ENCODE measurements around the gene TBX4.

Gene TBX4

DNA sequence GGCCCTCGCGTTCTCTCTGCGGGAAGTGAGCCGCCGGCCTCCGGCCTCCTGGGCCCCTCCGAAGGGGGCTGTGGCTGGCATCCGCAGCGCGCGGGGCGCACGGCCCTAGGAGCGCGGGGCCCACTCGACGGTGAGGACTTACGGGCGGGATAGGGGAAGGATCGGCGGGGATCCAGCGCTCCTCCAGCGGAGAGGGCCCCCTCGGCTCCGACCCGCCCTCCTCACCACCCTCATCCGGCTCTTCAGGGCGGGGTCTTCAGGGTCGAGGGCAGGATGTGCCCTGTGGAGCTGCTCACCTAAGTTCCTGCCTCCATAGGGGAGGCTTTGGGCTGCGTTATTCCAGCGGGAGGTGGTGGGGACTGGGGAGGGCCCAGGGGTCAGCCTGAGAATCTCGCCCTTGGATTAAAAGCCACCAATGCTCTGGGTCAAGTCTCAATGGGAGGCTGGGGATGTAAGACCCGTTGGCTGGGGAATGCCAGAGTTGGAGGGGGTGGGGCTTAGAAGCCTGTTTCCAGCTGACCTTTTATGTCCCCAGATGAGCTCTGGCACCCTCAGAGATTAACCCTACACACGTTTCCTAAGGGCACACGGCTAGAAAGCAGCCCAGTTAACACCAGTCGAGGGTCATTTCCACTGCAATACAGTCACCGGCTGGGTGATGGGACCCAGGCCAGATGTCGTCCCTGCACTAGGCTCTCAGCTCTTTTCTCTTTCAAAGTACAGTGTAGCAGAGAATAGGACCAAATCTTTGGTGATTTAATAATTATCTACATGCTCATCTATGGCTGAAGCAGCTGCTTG, 39.2 kb upstream of the TBX4 start:
- no peak for DNase-seq (ENCODE audit: low read depth)

DNA sequence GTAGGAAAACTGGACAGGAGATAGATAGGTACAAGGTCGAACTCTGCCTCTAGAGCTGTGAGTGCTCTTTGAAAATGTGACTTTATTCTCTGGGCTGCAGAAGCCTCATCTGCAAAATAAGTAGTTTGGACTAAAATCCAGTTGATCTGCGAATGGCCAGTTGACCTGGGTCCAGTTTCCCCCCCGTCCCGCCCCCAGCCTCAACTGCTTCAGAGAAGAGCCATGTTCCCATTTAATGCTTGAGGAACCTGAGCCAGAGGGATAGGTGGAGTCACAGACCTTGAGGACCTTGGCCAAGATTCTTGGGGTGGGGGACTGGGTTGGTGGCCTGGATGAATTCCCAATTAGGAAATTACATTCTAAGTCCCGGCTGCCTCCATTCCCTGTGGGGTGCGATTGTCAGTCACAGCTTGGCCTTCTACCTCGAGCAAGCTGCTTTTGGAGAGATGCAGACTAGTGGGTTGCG, 38.5 kb upstream of the TBX4 start:
- no peak for DNase-seq (ENCODE audit: low read depth)

DNA sequence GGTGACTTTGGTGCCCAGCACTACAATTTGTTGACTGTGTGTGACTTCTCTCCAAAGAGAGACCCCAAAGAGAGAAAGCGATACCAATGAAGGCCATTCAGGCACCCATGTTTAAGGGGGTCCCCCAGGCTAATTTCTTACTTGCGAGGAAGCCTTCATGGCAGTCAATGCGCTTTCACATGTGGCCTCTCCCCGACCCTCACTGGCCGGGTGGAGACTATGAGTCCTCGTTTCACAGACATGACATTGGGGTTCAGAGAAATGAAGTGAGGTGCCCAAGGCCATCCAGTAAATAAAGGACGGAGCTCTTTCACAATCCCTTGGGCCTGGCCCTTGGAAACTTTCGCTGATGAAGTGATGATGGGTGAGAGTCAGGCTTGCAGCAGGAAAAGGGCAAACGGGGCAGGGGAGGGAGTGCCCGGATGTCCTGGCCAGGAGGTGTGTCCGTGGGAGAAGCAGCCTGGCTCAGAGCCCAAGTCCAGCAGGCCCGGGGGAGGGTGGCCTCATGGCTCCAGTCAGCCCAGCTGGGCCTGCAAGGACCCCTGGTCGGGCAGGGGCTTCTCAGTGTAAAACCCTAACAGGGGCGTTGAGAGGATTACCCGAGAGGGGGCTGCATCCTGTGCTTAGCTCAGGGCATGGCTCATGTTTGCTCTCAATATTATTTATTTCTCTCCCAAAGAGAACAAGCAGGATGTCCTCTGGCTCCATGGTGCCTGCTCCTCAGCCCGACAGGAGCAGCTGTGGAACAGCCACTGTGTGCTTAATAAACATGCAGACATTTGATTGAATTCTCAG, 37.9 kb upstream of the TBX4 start:
- no peak for DNase-seq (ENCODE audit: low read depth)

DNA sequence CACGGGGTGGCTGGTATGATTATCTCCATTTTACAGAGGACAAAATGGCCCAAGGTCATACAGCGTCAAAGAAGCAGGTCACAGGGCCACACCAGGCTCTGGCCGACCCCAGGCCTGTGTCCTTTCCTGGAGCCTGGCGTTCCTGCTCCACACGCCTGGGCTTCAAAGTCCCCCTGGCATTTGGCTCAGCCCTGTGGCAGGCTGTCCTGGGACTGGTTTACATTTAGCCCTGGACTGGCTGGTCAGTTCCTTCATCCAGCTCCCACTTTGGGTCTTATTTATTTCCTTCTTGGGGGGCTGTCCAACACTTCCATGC, 37.3 kb upstream of the TBX4 start:
- DNase-seq (ENCODE audit: low read depth) = no peak

DNA sequence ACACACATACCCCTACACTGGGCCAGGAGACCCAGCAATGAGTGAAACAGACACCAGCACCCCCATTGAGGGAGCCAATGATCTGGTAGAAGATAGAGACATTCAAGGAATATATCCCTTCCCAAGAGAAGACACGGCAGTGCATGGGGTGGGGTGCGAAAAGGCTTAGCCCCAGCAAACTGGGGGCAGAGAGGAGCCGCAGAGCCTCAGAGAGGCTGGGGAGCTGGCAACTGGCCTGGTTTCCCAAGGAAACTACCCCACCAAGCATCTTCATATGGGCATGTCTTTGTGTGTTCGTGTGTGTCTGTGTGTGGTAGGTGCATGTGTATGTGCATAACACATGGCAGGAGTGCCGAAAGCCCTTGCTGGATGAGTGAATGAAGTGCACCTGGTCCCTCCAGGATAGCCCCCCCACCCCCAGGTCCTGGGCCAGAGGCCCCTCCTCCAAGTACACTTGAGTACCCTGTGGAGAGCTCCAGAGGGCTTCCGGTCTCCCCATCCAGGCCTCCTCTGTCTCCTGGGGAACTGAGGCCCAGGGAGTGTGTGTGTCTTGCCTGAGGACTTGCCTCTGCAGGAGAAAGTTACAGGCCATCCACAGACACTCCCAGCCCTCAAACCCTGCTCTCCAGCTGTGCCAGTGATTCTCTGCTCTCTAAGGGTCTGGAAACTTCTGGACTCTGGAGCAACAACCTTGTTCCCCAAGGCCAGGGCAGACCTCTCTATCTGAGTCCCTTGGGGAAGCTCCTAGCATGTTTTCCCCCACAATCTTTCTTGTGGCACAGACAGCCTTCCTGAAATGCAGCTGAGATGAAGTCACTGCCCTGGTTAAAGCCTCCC, 36.6 kb upstream of the TBX4 start:
- no peak for DNase-seq (ENCODE audit: low read depth)

DNA sequence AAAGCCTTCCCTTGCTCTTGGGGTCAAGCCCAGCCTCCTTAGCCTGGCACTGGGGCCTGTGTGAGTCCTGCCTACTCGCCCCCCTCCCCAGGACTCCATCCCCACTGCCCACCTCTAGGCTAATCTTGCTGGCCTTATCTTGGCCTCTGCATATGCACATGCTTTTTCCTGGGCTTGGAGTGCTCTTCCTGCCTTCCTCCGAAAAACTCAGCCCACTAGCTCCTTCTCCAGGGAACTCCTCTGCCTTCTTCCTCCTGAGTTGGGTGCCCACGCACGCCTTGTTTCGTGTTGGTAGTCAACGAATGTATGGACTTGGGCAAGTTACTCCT, 36.0 kb upstream of the TBX4 start:
- DNase-seq (ENCODE audit: low read depth) = no peak

DNA sequence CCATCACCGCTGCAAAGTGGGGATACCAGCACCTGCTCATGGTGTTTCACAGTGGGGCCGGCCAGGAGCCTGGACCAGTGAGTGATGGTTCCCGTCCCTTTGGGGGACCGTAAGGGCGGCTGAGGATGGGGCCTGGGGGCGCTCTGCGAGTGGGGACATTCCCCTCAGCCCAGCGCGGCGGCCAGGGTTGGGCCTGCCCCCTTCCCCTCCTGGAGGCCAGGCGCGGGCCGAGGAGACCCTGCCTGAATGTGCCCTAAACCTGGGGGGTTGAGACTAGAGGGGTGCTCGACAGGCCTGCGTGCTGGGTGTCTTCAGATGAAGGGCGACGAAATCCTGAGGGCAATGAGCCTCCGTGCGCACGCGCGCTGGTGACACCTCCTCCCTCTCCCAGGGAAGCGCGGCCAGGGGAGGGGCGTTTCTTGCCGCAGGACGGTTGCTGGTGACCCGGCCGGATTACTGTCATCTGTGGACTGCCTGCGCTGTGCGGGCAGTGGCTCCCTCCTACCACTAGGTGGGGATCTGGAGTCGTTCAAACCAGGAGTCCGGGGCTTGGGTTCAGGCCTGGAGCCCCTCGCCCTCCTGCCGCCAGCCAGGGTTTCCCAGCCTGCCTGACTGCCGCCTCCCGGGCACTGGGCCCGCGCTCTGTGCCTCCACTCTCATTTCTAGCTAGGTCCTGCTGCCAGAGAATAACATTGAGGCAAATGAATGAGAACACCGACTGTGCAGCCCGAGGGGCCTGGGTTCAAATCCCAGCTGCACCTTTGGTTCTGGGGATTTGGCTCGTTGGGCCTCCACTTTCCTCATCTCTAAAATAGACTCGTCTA, 35.5 kb upstream of the TBX4 start:
- no peak for DNase-seq (ENCODE audit: low read depth)

DNA sequence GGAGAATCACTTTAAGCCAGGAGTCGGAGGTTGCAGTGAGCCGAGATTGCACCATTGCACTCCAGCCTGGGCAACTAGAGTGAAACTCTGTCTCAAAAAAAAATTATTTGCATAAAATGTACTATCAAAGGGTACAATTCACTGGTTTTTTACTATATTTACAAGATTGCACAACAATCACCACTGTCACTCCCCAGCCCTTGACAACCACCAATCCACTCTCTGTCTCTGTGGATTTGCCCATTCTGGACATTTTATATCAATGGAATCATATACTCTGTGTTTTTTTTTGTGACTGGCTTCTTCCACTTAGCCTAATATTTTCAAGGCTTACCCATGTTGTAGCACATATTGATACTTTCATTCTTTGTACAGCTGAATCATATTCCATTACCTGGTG, 33.8 kb upstream of the TBX4 start:
- no peak for DNase-seq (ENCODE audit: low read depth)

DNA sequence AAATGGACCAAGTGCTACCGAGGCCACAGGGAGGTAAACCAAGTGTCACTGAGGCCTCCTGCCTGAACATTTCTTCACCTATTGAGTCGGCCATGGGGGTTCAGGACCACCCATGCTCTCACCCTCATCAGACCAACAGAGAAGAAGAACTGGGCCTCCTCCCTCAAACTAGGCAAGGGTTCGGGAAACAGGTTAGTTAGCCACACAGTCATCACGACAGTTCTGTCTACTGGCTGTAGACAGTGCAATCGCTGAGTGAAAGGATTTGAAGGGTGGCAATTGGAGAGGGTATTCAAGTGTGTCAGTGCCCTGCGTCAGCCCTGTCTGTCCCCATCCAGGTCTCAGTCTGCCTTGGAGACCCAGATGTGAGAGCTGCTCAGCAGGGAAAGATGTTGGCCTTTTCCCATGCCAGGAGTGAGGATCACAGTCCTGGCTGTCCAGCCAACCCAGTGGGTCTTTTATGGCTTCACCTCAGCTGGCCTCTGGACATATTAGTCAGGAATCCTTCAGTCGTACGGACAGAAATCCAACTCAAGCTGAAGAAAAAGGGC, 32.7 kb upstream of the TBX4 start:
- no peak for DNase-seq (ENCODE audit: low read depth)

DNA sequence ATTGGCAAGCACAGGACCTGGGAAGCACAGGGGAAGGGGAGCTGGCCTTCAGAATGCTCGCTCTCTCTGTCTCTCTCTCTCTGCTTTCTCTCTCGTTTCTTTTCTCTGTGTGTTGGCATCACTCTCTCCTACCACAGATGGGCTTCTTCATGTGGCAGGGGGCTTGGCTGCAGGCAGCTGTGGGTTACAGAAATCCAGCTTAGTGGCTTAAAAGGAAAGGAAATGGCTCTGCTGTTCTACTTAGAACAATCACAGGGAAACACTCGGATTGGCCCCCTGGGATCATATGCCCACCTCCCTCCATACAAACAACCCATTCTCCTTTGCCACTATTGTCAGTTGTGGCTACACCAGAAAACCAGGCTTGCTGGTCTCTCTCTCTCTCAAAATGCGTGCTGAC, 32.2 kb upstream of the TBX4 start:
- DNase-seq (ENCODE audit: low read depth) = no peak

DNA sequence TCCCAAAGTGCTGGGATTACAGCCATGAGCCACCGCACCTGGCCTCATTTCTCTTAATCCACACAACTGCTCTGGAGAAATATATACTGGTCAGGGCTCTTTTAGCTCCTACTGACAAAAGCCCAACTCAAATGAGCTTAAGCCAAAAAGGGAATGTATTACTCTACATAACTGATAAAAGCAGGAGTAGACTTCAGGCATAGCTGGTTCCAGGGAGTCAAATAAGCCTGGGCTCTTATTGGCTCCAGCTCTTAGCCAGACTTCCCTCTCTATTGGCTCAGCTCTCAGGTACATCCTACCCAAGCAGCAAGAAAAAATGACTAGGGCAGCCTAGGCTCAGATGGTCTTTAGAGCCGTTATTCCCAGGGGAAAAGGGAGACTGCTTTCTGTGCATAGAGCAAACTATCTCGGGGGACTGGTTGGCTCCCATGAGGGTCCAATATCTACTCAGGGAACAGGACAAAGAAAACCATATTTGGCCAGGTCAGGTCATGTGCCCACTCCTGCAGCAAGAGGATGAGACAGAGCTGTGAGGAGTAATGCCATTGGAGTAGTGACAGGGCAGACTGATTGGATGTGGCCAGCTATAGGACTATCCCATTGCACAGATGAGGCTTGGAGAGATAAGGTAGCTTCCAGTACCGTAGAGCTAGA, 31.4 kb upstream of the TBX4 start:
- no peak for DNase-seq (ENCODE audit: low read depth)

DNA sequence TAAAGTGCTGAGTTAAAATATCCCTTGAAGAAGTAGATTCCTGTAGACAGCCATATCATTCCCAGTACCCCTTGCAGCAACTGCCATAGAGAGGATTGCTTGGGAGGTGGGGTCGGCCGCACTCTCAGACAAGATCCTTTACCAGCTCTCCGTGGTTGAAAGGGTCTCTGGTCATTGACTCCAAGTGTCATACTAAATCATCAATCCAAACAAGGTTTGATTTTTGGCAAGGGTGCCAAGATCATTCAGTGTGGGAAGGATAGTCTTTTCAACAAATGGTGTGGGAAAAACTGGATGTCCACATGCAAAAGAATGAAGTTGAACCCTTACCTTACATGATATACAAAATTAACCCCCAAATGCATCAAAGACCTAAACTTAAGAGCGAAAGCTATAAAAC, 30.8 kb upstream of the TBX4 start:
- DNase-seq (ENCODE audit: low read depth) = no peak

DNA sequence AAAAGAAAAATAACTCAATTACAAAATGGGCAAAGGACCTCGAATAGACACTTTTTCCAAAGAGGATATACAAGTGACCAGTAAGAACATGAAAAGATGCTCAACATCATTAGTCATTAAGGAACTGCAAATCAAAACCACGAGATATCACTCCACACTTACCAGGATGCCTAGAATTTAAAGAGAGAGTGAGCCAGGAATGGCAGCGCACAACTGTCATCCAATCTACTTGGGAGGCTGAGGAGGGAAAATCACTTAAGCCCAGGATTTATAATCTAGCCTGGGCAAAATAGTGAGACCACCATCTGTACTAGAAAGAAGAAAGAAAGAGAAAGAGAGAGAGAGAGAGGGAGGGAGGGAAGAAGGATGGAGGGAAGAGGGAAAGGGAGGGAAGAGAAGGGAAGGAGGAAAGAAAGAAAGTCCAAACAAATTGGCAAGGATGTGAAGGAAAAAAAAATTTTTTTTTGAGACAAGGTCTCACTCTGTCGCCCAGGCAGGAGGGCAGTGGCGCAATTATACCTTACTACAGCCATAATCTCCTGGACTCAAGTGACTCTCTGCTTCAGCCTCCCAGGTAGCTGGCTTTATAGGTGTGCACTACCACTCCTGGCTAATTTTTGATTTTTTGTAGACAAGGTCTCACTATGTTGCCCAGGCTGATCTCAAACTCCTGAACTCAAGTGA, 30.0 kb upstream of the TBX4 start:
- DNase-seq (ENCODE audit: low read depth) = no peak

DNA sequence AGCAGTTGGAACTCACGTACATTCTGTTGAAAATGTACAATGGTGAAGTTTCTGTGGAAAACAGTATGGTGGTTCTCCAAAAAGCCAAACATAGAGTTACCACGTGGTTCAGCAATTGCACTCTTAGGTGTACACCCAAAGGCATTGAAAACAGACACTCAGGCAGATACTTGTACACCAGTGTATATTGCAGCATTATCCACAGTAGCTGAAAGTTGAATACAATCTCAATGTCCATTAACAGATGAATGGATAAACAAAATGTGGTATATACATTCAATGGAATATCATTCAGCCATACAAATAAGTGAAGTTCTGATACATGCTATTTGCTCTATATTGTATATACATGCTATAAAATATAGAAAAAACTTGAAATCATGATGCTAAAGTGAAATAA, 29.4 kb upstream of the TBX4 start:
- DNase-seq (ENCODE audit: low read depth) = no peak

DNA sequence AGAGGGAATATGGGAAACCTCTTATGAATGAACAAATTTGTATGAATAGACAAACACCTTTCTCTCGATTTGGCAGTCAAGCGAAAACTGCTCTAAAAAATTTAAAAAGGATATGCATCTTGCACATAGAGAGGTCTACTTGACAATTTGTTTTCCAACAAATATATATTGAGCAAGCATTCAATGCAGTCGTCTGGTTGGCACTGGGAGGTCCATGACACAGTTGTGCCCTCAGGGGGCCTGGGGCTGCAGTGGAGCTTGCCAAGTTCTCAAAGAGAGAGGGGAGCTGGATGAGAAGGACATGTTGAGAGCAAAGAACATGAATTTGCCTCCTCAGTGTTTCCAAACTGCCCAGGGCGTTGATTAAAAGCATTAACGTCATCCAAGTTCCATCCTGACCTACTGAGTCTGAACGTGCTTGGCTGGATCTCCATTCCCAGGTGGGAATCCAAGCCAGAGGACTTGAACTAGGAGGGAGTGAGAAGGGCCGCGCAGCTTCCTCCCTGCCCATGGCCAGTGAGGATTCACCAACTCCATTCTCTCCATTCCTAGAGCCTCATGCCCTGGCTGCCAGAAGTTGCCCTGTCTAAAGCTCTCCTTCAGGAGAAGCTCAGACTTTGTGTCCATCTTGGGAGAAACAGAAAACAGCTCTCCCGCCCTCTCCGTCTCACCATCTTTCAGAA, 28.1 kb upstream of the TBX4 start:
- no peak for DNase-seq (ENCODE audit: low read depth)

DNA sequence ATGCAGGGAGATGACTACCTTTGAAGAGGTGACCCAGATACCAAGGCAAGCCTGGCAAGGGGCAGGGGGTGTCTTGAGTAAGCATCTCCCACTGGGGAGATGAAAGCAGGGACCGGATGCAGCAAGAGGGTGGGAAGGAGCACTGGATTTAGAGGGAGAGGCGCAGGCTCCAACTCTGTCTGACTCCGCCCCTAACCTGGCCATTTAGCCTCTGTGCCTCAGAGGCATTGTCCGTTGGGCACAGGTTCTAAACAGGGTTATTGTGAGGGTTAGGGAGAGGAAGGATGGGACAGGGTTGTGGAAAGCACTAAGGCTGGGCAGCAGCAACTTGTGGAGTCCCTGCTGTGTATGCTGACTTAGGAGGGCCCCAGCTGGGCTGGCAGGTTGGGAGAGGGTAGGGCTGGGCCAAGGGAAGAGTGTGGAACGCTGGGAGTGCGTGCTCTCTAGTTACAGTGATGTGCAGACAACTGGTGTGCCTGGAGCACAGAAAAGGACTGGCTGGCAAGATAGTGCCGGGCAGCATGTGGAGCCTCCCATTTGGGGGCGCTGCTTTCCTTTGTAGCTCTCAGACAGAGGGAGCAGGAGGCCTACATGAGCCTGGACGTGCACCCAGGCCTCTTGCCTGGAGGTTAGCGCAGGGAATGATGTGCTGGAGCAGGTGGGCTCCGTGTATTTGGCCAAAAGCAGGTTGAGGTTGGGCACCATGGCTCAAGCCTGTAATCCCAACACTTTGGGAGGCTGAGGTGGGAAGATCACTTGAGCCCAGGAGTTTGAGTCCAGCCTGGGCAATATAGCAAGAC, 26.3 kb upstream of the TBX4 start:
- DNase-seq (ENCODE audit: low read depth) = no peak

DNA sequence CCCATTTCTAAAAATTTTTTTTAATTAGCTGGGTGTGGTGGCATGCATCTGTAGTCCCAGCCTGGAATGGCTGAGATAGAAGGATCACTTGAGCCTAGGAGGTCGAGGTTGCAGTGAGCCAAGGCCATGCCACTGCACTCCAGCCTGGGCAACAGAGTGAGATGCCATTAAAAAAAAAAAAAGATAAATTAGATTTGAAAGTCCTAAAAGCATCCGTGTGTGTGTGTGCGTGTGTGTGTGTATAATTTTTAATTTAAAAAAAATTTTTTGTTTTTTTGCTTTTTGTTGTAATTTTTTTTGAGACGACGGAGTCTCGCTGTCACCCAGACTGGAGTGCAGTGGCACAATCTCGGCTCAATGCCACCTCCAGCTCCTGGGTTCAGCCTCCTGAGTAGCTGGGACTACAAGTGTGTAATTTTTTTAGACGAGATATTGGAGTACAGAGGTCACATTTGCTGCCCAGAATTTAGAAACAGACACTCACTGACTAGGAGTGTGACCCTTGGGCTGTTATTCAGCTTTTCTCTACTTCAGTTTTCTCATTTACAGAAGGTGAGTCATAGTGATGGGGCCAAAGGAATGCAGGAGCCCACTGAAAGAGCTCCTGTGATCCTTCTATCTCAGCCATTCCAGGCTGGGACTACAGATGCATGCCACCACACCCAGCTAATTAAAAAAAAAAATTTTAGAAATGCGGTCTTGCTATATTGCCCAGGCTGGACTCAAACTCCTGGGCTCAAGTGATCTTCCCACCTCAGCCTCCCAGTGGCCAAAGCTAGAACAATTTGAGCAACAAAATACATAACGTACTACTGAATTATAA, 25.5 kb upstream of the TBX4 start:
- DNase-seq (ENCODE audit: low read depth) = no peak

DNA sequence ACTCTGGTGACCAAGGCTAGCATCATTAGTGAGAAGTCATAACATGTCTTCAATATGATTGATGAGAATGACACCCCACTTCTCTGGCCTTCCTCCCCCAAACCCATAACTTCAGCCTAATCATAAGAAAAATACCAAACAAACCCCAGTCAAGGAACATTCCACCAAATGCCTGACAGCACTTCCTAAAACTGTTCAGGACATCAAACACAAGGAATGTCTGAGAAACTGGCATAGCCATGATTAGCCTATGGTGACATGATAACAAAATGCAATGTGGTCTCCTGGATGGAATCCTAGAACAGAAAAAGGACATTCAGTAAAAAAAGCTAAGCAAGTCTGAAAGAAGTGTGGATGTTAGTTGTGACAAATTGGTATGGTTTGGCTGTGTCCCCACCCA, 24.7 kb upstream of the TBX4 start:
- DNase-seq (ENCODE audit: low read depth) = no peak

Data from stimulated activated CD8-positive, alpha-beta memory T cell treated with anti-CD3 and anti-CD28 coated beads, Interleukin-15, amount 100 ng/mL, for 1 hour (primary cell).